Activated naive CD8-positive, alpha-beta T cell treated with anti-CD3 and anti-CD28 coated beads, Interleukin-2, amount 50 U/mL, for 16 hours (primary cell): ENCODE measurements around the gene WASHC2A.
"Not testable (repeated sequence)": the region's sequence is repeated elsewhere in the genome, so short reads cannot be mapped to it uniquely, and the experiment has no call there.

Source experiments
- DNase-seq: peaks from one replicate; pipeline ENCODE4 v3.0.0-alpha.2; 2020; ENCODE audit warnings: low read depth, low spot score

The WASHC2A gene

GRCh38 chr10:50068352-50068659 is 552 bp downstream of the WASHC2A start:
- DNase-seq, result not testable (repeated sequence)

GRCh38 chr10:50075139-50075538 is 7.4 kb downstream of the WASHC2A start:
- DNase-seq, result not testable (repeated sequence)

GRCh38 chr10:50075544-50075943 is 7.8 kb downstream of the WASHC2A start:
- not testable (repeated sequence) for DNase-seq

- not testable (repeated sequence) for DNase-seq
These were observed 23.6 kb downstream of the WASHC2A start for GRCh38 chr10:50091304-50091703.

GRCh38 chr10:50092928-50093327 is 25.2 kb downstream of the WASHC2A start:
- DNase-seq, result not testable (repeated sequence)

GRCh38 chr10:50094630-50095029 is 26.9 kb downstream of the WASHC2A start:
- not testable (repeated sequence) for DNase-seq

- not testable (repeated sequence) for DNase-seq
These were observed 27.6 kb downstream of the WASHC2A start for GRCh38 chr10:50095402-50095801.

GRCh38 chr10:50096722-50097121 is 29.0 kb downstream of the WASHC2A start:
- DNase-seq, result not testable (repeated sequence)

GRCh38 chr10:50098645-50099044 is 30.9 kb downstream of the WASHC2A start:
- DNase-seq, result not testable (repeated sequence)

- not testable (repeated sequence) for DNase-seq
These were observed 33.4 kb downstream of the WASHC2A start for GRCh38 chr10:50101139-50101582.

GRCh38 chr10:50101747-50102146 is 34.0 kb downstream of the WASHC2A start:
- DNase-seq, result not testable (repeated sequence)

- DNase-seq, result not testable (repeated sequence)
These were observed 34.5 kb downstream of the WASHC2A start for GRCh38 chr10:50102267-50102666.

GRCh38 chr10:50108999-50109698 is 41.4 kb downstream of the WASHC2A start:
- not testable (repeated sequence) for DNase-seq

GRCh38 chr10:50112419-50113112 is 44.8 kb downstream of the WASHC2A start:
- not testable (repeated sequence) for DNase-seq

GRCh38 chr10:50126765-50127164 is 59.0 kb downstream of the WASHC2A start:
- DNase-seq, result not testable (repeated sequence)

- not testable (repeated sequence) for DNase-seq
These were observed 60.1 kb downstream of the WASHC2A start for GRCh38 chr10:50127770-50128292.

GRCh38 chr10:50131245-50131965 is 63.7 kb downstream of the WASHC2A start:
- not testable (repeated sequence) for DNase-seq

- not testable (repeated sequence) for DNase-seq
These were observed 64.6 kb downstream of the WASHC2A start for GRCh38 chr10:50132322-50132721.

- DNase-seq, result not testable (repeated sequence)
These were observed 65.1 kb downstream of the WASHC2A start for GRCh38 chr10:50132841-50133240.

- not testable (repeated sequence) for DNase-seq
These were observed 75.9 kb downstream of the WASHC2A start for GRCh38 chr10:50143512-50144174.

GRCh38 chr10:50145575-50145974 is 77.8 kb downstream of the WASHC2A start:
- not testable (repeated sequence) for DNase-seq
